ENCODE measurements around the gene DNAJC17.

Gene DNAJC17

GRCh38 chr15:40776537-40777141, 30.6 kb downstream of the DNAJC17 start:
- no peak for TF ChIP-seq CTCF (conservative IDR thresholded peaks at IDR 0.05; ENCODE audit: control insufficient read depth, insufficient read depth, low read depth, low read length)
- no peak overlapping the region for H3K4me3 ChIP-seq (ENCODE audit: control insufficient read depth, low read depth, low read length)
- DNase-seq (ENCODE audit: low read depth): peak; percentile 71

- DNase-seq (ENCODE audit: low read depth): no peak
- no peak for TF ChIP-seq CTCF (conservative IDR thresholded peaks at IDR 0.05; ENCODE audit: control insufficient read depth, insufficient read depth, low read depth, low read length)
- no peak overlapping the region for H3K4me3 ChIP-seq (ENCODE audit: control insufficient read depth, low read depth, low read length)
Observed at GRCh38 chr15:40775740-40776536, 31.3 kb downstream of the DNAJC17 start.

- no peak for DNase-seq (ENCODE audit: low read depth)
- no peak overlapping the region for H3K4me3 ChIP-seq (ENCODE audit: control insufficient read depth, low read depth, low read length)
- TF ChIP-seq CTCF (conservative IDR thresholded peaks at IDR 0.05; ENCODE audit: control insufficient read depth, insufficient read depth, low read depth, low read length): no peak
Observed at GRCh38 chr15:40775007-40775406, 32.3 kb downstream of the DNAJC17 start.

GRCh38 chr15:40773902-40774301, 33.4 kb downstream of the DNAJC17 start:
- no peak for TF ChIP-seq CTCF (conservative IDR thresholded peaks at IDR 0.05; ENCODE audit: control insufficient read depth, insufficient read depth, low read depth, low read length)
- DNase-seq (ENCODE audit: low read depth): no peak
- H3K4me3 ChIP-seq (ENCODE audit: control insufficient read depth, low read depth, low read length): no peak overlapping the region

GRCh38 chr15:40773496-40773895, 33.8 kb downstream of the DNAJC17 start:
- DNase-seq (ENCODE audit: low read depth): no peak
- no peak overlapping the region for H3K4me3 ChIP-seq (ENCODE audit: control insufficient read depth, low read depth, low read length)
- no peak for TF ChIP-seq CTCF (conservative IDR thresholded peaks at IDR 0.05; ENCODE audit: control insufficient read depth, insufficient read depth, low read depth, low read length)

- no peak overlapping the region for H3K4me3 ChIP-seq (ENCODE audit: control insufficient read depth, low read depth, low read length)
- no peak for DNase-seq (ENCODE audit: low read depth)
- no peak for TF ChIP-seq CTCF (conservative IDR thresholded peaks at IDR 0.05; ENCODE audit: control insufficient read depth, insufficient read depth, low read depth, low read length)
Observed at GRCh38 chr15:40772014-40772413, 35.3 kb downstream of the DNAJC17 start.

Measured in fibroblast of mammary gland (primary cell).